ENCODE data around the gene STAT4.

STAT4 gene

DNA sequence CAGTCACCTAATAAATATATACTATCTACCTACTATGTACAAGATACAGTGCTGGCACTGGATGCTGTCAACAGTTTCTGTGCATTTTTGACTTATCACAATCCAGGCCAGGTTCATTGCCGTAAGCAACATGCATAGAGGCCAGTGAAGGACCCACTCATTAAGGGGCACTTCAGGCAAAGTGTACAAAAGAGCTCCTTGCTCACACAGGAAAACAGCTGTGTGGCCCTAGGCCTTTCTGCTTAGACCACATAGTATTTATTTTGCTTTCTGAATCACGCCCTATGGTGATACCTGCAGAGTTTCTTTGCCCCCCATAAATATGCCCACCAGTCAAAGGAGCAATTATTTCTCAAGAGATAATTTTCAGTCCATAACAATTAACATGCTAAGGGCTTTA is 39.6 kb upstream of the STAT4 start:
- Histone ChIP-seq H3K4me2 (ENCODE audit: low read depth, low read length, poor library complexity, severe bottlenecking) (no peak overlapping the region), H2AFZ (ENCODE audit: low read depth, low read length, severe bottlenecking) (no peak overlapping the region), H3K9me3 (ENCODE audit: insufficient read depth, low read length) (no peaks in the 10 kb centered on the region), H3K36me3 (ENCODE audit: low read length) (no peaks in the 10 kb centered on the region), H4K20me1 (ENCODE audit: low read depth, low read length) (no peaks in the 10 kb centered on the region), H3K79me2 (ENCODE audit: insufficient read depth, low read length) (no peaks in the 10 kb centered on the region), H3K9me2 (replicated peaks; ENCODE audit: insufficient read depth, low read length) (no peaks in the 10 kb centered on the region), H3K27ac (ENCODE audit: low read depth, low read length) (no peak overlapping the region), H3K4me3 (ENCODE audit: insufficient read depth, low read length, poor library complexity, severe bottlenecking) (no peak overlapping the region), H3F3A (ENCODE audit: insufficient read depth) (no peaks in the 10 kb centered on the region), H3K9ac (ENCODE audit: low read length) (no peak overlapping the region), H3K27me3 (ENCODE audit: low read length) (no peaks in the 10 kb centered on the region)
- TF ChIP-seq EZH2phosphoT487 (conservative IDR thresholded peaks at IDR 0.05; ENCODE audit: low read length) = no peak
- TF ChIP-seq, protein P1, sequence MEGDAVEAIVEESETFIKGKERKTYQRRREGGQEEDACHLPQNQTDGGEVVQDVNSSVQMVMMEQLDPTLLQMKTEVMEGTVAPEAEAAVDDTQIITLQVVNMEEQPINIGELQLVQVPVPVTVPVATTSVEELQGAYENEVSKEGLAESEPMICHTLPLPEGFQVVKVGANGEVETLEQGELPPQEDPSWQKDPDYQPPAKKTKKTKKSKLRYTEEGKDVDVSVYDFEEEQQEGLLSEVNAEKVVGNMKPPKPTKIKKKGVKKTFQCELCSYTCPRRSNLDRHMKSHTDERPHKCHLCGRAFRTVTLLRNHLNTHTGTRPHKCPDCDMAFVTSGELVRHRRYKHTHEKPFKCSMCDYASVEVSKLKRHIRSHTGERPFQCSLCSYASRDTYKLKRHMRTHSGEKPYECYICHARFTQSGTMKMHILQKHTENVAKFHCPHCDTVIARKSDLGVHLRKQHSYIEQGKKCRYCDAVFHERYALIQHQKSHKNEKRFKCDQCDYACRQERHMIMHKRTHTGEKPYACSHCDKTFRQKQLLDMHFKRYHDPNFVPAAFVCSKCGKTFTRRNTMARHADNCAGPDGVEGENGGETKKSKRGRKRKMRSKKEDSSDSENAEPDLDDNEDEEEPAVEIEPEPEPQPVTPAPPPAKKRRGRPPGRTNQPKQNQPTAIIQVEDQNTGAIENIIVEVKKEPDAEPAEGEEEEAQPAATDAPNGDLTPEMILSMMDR (IDR thresholded peaks at IDR 0.05; ENCODE audit: insufficient read depth, low read length, poor library complexity, severe bottlenecking) = no peak

DNA sequence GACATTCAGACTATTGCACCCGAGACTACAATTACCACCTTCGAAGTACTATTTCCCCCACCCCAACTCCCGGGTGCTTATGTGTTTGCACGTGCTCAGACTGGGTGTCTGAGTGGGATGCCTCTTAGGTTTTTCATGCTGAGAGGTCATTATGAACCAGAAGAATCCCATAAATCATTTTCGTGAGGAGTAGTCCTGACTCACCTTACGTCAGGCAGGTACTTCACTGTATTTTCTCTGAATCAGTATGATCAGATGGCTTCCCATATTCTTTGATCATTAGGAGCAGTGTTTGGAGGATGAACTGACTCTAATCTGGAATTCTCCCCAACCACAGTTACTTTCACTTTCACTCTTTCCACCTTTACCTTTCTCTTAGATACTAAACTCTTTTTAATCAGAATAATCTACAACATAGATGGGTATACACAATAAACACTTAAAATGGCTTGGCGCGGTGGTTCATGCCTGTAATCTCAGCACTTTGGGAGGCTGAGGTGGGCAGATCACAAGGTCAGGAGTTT is 38.4 kb upstream of the STAT4 start:
- H3K4me2 ChIP-seq (ENCODE audit: low read depth, low read length, poor library complexity, severe bottlenecking) = no peak overlapping the region
- H3K4me3 ChIP-seq (ENCODE audit: insufficient read depth, low read length, poor library complexity, severe bottlenecking) = no peak overlapping the region

DNA sequence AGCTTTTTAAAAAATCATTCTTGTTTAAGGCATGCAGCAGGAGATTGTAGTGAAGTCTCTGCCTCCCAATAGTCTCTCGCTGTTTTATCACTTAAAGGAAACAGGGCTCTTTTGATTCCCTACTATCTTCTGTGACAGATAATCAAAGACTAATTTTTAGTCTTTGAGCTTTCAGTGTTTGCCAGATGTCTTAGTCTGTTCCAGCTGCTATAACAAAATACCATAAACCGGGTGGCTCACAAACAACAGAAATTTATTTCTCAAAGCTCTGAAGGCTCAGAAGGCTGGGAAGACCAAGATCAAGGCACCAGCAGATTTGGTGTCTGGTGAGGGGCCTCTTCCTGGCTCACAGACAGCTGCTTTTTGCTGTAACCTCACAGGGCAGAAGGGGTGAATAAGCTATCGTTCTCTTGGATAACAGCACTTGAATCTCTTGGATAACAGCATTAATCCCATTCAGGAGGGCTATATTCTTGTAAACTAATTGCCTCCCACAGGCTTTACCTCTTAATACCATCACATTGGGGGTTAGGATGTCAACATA is 37.8 kb upstream of the STAT4 start:
- Histone ChIP-seq H3K4me3 (ENCODE audit: insufficient read depth, low read length, poor library complexity, severe bottlenecking) (no peak overlapping the region), H3K79me2 (ENCODE audit: insufficient read depth, low read length) (no peaks in the 10 kb centered on the region), H4K20me1 (ENCODE audit: low read depth, low read length) (no peaks in the 10 kb centered on the region), H3K36me3 (ENCODE audit: low read length) (no peaks in the 10 kb centered on the region), H3K9ac (ENCODE audit: low read length) (no peak overlapping the region), H3K9me2 (replicated peaks; ENCODE audit: insufficient read depth, low read length) (no peaks in the 10 kb centered on the region), H3K27me3 (ENCODE audit: low read length) (no peaks in the 10 kb centered on the region), H3F3A (ENCODE audit: insufficient read depth) (no peaks in the 10 kb centered on the region), H3K4me2 (ENCODE audit: low read depth, low read length, poor library complexity, severe bottlenecking) (no peak overlapping the region), H3K27ac (ENCODE audit: low read depth, low read length) (no peak overlapping the region), H3K9me3 (ENCODE audit: insufficient read depth, low read length) (no peaks in the 10 kb centered on the region), H2AFZ (ENCODE audit: low read depth, low read length, severe bottlenecking) (no peak overlapping the region)
- TF ChIP-seq, protein P1 (IDR thresholded peaks at IDR 0.05; ENCODE audit: insufficient read depth, low read length, poor library complexity, severe bottlenecking) = no peak
- no peak for TF ChIP-seq EZH2phosphoT487 (conservative IDR thresholded peaks at IDR 0.05; ENCODE audit: low read length)

More for the DNA sequence above, 38.4 kb upstream of the STAT4 start:
- TF ChIP-seq, protein P1 (IDR thresholded peaks at IDR 0.05; ENCODE audit: insufficient read depth, low read length, poor library complexity, severe bottlenecking) = no peak
- TF ChIP-seq EZH2phosphoT487 (conservative IDR thresholded peaks at IDR 0.05; ENCODE audit: low read length) = no peak
- Histone ChIP-seq H3K79me2 (ENCODE audit: insufficient read depth, low read length) (no peaks in the 10 kb centered on the region), H3K9me2 (replicated peaks; ENCODE audit: insufficient read depth, low read length) (no peaks in the 10 kb centered on the region), H3F3A (ENCODE audit: insufficient read depth) (no peaks in the 10 kb centered on the region), H4K20me1 (ENCODE audit: low read depth, low read length) (no peaks in the 10 kb centered on the region), H3K9ac (ENCODE audit: low read length) (no peak overlapping the region), H3K36me3 (ENCODE audit: low read length) (no peaks in the 10 kb centered on the region), H3K27me3 (ENCODE audit: low read length) (no peaks in the 10 kb centered on the region), H3K9me3 (ENCODE audit: insufficient read depth, low read length) (no peaks in the 10 kb centered on the region), H2AFZ (ENCODE audit: low read depth, low read length, severe bottlenecking) (no peak overlapping the region), H3K27ac (ENCODE audit: low read depth, low read length) (no peak overlapping the region)
